HG03575 (cell line): ENCODE data around the gene HLA-G.
"Not testable (repeated sequence)": the region's sequence is repeated elsewhere in the genome, so short reads cannot be mapped to it uniquely, and the experiment has no call there.

Experiments used
- ATAC-seq: cut with Tn5 transposase; IDR thresholded peaks from one replicate; pipeline ENCODE4 v1.9.1; 2021; ENCODE audit not compliant: unreplicated experiment, insufficient number of reproducible peaks, low FRiP score; ENCODE audit errors: extremely low read depth

HLA-G gene

DNA sequence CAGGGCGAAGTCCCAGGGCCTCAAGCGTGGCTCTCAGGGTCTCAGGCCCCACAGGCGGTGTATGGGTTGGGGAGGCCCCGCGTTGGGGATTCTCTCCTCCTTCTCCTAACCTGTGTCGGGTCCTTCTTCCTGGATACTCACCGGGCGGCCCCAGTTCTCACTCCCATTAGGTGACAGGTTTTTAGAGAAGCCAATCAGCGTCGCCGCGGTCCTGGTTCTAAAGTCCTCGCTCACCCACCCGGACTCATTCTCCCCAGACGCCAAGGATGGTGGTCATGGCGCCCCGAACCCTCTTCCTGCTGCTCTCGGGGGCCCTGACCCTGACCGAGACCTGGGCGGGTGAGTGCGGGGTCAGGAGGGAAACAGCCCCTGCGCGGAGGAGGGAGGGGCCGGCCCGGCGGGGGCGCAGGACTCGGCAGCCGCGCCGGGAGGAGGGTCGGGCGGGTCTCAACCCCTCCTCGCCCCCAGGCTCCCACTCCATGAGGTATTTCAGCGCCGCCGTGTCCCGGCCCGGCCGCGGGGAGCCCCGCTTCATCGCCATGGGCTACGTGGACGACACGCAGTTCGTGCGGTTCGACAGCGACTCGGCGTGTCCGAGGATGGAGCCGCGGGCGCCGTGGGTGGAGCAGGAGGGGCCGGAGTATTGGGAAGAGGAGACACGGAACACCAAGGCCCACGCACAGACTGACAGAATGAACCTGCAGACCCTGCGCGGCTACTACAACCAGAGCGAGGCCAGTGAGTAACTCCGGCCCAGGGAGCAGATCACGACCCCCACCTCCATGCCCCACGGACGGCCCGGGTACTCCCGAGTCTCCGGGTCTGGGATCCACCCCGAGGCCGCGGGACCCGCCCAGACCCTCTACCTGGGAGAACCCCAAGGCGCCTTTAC lies at the start of gene HLA-G:
TSS of gene HLA-G (plus strand) at position 247 of the 892 bp plus-strand sequence. CDS start at position 267, 20 bp downstream.
- ATAC-seq = no peak

DNA sequence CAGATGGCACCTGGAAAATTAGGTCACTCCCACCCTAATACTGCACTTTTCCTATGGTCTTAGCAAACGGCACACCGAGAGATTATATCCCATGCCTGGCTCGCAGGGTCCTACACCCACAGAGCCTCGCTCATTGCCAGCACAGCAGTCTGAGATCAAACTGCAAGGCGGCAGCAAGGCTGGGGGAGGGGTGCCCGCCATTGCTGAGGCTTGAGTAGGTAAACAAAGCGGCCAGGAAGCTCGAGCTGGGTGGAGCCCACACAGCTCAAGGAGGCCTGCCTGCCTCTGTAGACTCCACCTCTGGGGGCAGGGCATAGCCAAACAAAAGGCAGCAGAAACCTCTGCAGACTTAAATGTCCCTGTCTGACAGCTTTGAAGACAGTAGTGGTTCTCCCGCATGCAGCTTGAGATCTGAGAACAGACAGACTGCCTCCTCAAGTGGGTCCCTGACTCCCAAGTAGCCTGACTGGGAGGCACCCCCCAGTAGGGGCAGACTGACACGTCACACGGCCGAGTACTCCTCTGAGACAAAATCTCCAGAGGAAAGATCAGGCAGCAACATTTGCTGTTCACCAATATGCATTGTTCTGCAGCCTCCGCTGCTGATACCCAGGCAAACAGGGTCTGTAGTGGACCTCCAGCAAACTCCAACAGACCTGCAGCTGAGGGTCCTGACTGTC lies 47.5 kb upstream of the HLA-G start:
- not testable (repeated sequence) for ATAC-seq

DNA sequence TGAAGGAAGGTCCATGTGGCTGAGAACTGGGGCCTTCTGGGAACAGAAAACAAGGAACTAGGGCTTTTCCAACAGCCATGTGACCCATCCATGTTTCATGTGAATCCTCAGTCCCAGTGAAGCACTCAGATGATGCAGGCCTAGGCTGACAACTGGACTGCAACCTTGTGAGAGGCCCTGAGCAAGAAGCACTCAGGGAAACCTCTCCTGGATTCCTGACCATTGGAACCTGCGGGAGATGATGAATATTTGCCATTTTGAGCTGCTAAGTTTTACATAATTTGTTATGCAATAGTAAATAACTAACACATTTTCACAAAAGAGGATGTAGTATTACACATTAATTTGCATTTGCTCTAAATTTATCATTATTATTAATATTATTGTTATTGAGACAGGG lies 38.4 kb upstream of the HLA-G start:
- no peak for ATAC-seq

DNA sequence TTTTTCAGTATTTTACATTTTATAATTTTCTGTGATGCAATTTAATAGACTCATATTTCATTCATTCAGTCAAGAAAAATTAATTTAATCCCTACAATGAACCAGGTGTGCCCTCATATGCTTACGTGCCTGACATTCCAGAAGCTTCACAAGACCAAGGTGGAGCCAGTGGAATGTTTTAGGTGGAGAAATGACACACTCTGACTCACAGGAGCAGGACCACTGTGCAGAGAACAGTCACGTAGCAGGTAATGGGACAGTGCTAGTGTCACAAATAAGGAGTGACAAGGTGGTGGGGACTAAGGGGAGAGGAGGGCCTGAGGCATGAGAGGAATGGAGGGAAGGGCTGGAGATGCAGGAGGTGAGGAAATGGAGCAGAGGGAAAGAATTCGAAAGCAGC lies 37.0 kb upstream of the HLA-G start:
- ATAC-seq = no peak

DNA sequence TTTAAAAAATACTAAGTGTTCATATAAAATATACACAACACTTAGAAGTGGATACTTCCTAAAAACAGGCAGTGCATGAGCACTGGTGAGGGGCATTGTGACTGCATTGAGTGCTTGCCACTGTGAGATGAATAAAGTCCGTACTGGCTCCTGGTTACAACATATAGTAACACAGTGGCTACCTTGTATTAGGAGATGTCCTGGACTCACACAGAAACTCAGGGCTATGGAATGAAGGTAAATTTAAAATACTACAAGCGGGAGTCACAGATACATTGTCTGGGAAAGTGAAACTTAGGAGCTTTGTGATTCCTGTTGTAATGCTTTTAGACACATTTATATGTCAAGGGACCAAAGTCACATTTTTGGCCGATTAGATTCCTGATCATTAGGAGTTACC lies 36.5 kb upstream of the HLA-G start:
- ATAC-seq = no peak

GRCh38 chr6:29791786-29792122 lies 35.9 kb upstream of the HLA-G start:
- ATAC-seq = no peak

GRCh38 chr6:29792123-29793035 lies 35.2 kb upstream of the HLA-G start:
- ATAC-seq = no peak

DNA sequence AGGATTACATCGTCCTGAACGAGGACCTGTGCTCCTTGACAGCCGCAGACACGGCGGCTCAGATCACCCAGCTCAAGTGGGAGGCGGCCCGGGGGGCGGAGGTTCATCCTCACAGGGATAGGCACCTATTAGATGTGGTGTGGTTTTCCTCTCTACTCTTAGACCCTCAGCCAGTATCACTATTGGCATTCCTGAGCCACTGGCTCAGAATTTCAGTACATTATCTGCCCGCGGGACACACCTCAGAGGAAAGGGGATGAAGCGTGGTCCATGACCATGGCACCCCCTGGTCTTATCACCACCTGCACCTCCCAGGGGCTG lies 34.6 kb upstream of the HLA-G start:
- no peak for ATAC-seq

GRCh38 chr6:29793796-29794195 lies 33.8 kb upstream of the HLA-G start:
- ATAC-seq = no peak

- ATAC-seq = no peak
Measured at GRCh38 chr6:29796026-29796425, 31.6 kb upstream of the HLA-G start.

DNA sequence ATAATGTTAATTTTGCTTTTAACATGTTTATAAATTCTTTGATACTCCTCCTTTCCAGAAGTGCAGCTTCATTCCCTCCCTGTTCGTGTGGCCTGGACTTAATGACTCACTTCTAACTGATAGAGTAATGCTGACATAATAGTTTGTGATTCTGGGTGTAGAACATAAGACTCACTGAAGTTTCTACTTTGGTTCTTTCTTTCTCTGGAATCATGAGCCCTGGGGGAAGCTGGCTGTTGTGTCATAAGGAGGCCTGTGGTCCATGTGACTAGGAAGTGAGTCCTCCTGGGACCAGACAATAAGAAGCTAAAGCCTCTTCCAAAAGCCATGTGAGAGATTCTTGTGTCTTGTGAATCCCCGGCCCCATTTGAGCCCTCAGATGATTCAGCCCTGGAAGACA lies 30.5 kb upstream of the HLA-G start:
- ATAC-seq = no peak

DNA sequence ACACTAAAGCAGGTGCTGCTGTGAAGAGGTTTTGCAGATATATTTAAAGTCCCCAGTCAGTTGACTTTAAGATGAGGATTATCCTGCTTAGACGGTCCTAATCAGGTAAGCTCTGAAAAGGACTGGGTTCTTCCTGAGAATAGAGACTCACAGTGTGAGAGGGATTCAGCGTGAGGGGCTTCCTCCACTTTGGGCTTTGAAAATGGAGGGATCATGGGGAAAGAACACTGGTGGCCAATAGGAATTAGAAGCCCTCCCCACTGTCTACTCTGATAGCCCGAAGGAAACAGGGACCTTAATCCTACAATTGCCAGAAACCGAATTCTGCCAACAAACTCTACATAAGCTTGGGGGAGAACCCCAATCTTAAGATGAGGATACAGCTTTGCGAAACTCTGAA lies 29.7 kb upstream of the HLA-G start:
- no peak for ATAC-seq

GRCh38 chr6:29800254-29800653 lies 27.4 kb upstream of the HLA-G start:
- ATAC-seq = no peak

GRCh38 chr6:29806387-29806786 lies 21.2 kb upstream of the HLA-G start:
- no peak for ATAC-seq

DNA sequence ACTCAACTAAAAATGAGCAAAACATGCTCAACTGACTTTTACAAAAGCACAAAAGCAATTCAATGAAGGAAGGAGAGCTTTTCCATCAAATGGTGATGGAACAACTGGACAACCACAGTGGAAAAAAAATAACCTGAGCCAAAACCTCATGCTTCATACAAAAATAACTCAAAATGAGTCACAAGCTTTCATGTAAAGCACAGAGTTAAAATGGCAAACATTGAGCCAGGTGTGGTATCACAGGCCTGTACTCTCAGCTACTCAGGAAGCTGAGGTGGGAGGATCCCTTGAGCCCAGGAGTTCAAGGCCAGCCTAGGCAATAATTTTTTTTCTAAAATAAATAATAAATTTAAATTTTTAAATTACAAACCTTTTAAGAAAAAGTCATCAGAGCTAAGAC lies 18.4 kb upstream of the HLA-G start:
- no peak for ATAC-seq

DNA sequence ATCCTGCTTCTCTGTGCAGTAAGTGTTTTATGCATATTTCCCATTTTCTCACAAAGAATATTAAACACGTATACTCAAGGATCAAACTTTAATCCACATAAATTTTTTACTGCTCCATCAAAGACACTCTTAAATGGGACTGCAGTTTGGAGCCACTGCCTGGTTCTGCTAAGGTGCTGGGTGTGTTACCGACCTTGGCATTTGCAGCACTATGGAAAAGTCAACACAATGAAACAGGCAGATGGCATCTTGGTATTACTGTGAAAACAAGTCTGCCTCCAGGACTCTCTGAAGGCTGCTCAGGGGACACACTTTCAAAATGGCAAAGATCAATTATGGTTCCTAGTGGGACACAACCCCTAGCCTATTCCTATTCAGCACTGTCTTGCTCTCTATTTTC lies 17.3 kb upstream of the HLA-G start:
- ATAC-seq = no peak

DNA sequence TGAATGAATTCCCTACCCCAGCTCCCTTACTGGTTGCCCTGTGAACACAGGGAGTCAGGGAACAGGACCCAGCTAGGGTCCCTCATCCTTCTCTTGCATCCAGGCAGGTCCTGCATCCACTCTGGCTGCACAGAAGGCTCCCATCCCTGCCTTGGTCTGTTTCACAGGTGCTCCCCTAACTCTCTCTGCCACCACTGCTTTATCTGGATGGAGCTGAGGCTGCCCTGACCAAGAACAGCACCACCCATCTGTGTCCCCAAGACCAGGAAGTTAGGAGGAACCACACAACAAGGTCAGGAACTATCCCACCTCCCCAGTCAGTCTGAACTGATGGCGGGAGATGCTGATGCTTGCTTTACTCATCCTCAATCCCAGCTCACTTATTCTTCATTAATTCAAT lies 16.2 kb upstream of the HLA-G start:
- ATAC-seq = no peak

DNA sequence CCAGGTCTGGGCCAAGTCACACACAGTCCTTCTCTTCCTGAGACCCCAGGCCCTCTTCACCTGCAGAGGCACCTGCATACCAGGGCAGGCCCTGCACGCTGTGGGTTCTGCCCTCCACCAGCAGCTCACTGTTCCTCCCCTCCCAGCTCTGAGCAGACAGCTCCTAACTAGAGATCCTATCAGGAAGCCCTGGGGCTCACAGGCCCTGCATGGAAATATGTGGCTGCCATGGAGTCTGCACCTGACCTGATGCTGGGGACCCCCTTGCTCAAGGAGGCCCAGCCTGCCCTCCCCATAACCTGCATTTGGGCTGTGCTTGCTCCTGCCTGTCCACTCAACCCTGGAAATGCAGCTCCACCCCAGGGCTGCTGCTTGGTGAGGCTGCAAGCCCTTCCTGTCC lies 14.6 kb upstream of the HLA-G start:
- no peak for ATAC-seq

DNA sequence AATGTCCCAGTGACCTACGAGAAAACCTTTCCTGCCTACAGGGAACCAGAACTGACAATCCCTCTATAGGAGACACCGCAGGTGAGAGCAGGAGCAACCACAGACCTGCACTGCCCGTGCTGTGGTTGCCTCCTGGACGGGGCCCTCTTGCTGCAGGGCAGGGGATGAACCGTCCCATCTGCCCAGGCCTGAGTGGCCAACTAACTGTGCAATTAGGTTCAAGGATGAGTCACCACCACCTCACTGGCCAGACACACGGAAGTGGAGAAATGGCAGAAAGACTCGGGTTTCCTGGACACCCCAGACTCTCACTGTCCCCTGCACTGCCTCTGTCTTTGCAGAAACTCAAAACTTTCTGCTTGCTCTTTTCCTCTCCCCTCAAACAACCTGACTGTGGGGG lies 13.8 kb upstream of the HLA-G start:
- no peak for ATAC-seq
